ENCODE measurements around the gene CAMTA1. TPM values are rescaled to one million over a fixed set of nuclear protein-coding genes. Genes with fewer than 3 reads are reported as not detected.
"Not testable (repeated sequence)": the region's sequence is repeated elsewhere in the genome, so short reads cannot be mapped to it uniquely, and the experiment has no call there.

CAMTA1 gene
- total and polyA plus RNA-seq, 12 donors: 123 to 265 (median 142) TPM

DNA sequence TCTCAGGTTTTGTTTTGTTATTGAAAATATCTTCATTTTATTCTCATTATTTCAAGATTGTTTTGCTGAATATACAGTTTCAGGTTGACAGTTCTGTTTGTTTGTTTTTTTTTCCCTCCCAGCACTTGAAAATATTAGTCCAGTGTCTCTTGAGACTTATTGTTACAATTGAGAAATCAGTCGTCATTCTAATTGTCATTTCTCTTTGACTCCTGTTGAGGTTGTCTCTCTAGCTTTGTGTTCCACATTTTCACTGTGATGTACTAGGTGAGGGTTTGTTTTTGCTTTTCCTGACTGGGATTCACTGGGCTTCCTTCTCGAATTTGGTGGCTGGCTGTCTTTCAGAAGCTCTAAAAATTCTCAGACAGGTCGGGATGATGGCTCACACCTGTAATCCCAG, 542.6 kb downstream of the CAMTA1 start:
- Histone ChIP-seq H3K9me3 (peaks cover 0 to 12% (median 0%) of the 10 kb centered on the region in 11 donors), H3K27me3 (peaks cover 0 to 5% (median 0%) of the 10 kb centered on the region in 7 donors), H3K4me1 (no peaks in the 10 kb centered on the region), H3K36me3 (no peaks in the 10 kb centered on the region), H3K4me3 (no peak overlapping the region), H3K27ac (no peak overlapping the region)
- TF ChIP-seq, protein P1, sequence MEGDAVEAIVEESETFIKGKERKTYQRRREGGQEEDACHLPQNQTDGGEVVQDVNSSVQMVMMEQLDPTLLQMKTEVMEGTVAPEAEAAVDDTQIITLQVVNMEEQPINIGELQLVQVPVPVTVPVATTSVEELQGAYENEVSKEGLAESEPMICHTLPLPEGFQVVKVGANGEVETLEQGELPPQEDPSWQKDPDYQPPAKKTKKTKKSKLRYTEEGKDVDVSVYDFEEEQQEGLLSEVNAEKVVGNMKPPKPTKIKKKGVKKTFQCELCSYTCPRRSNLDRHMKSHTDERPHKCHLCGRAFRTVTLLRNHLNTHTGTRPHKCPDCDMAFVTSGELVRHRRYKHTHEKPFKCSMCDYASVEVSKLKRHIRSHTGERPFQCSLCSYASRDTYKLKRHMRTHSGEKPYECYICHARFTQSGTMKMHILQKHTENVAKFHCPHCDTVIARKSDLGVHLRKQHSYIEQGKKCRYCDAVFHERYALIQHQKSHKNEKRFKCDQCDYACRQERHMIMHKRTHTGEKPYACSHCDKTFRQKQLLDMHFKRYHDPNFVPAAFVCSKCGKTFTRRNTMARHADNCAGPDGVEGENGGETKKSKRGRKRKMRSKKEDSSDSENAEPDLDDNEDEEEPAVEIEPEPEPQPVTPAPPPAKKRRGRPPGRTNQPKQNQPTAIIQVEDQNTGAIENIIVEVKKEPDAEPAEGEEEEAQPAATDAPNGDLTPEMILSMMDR (IDR thresholded peaks at IDR 0.05): no peak
- 73 to 75% methylated on average over 3 of the region's 3 CpGs for WGBS, 2 donors
- ATAC-seq (no peak), DNase-seq (no peak)
- intact Hi-C loops (cut with DNase I): no loop called here

DNA sequence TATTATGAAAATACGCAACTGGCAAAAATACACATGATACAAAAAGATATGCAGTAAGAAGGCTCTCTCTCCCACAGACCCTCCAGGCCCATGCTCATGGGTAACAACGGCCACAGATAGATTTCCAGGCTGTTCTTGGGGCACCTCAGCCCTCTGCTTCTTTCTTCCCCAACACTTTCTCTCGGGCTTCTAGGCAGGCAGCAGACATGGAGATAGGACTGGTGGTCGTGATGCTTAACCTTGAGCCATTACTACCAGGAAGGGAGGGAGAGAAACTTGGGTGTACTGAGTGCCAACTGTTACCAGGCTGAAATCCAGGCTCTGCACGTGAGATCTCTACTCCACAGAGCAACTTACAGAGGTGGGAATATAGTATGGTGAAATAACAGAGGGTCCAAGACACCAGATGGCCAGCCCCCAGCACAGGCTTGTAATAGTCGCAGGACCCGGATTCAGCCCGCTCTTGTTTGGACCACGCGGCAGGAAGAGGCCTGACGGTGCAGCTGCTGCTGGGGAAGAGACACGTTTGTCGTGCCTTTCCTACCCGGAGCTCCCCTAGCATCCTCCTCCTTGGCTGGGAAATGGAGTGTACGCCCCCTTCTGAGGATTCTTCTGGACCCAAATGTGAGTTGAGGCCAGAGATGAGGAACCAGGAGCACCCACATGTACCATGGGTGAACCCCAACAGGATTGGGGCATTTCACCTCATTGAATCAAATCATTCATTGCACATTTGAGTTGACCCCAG, 544.8 kb downstream of the CAMTA1 start:
- Histone ChIP-seq H3K27me3 (peaks cover 0 to 5% (median 0%) of the 10 kb centered on the region in 7 donors), H3K27ac (no peak overlapping the region), H3K4me1 (peaks cover 0 to 11% (median 7%) of the 10 kb centered on the region in 9 donors), H3K9me3 (peaks cover 0 to 12% (median 0%) of the 10 kb centered on the region in 11 donors), H3K4me3 (no peak overlapping the region), H3K36me3 (no peaks in the 10 kb centered on the region)
- ATAC-seq (no peak), DNase-seq (no peak)
- TF ChIP-seq, protein P1 (IDR thresholded peaks at IDR 0.05): no peak
- WGBS, 2 donors: 90% methylated on average over 15 of the region's 15 CpGs
- intact Hi-C loops (cut with DNase I): no loop called here

DNA sequence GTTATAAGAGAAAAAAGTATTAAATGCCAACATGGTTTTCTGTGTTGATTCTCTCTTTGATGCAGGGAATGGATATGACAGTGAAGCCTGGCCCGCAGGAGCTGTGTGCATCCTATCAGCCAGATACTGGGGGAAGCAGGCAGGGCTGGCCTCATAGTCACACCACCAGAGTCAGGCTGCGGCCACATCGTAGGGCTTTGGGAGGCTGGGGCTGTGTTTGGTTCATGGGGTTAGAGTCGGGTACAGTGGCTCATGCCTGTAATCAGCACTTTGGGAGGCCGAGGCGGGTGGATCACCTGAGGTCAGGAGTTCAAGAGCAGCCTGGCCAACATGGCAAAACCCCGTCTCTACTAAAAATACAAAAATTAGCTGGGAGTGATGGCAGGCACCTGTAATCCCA, 545.5 kb downstream of the CAMTA1 start:
- intact Hi-C loops (cut with DNase I); ATAC-seq; H3K27ac ChIP-seq; H3K36me3 ChIP-seq; DNase-seq; H3K27me3 ChIP-seq; H3K4me3 ChIP-seq: not testable (repeated sequence)
- Histone ChIP-seq H3K4me1 (peaks cover 0 to 11% (median 7%) of the 10 kb centered on the region in 9 donors), H3K9me3 (peaks cover 0 to 12% (median 0%) of the 10 kb centered on the region in 11 donors)
- WGBS, 2 donors: 93 to 95% methylated on average over 7 of the region's 7 CpGs

DNA sequence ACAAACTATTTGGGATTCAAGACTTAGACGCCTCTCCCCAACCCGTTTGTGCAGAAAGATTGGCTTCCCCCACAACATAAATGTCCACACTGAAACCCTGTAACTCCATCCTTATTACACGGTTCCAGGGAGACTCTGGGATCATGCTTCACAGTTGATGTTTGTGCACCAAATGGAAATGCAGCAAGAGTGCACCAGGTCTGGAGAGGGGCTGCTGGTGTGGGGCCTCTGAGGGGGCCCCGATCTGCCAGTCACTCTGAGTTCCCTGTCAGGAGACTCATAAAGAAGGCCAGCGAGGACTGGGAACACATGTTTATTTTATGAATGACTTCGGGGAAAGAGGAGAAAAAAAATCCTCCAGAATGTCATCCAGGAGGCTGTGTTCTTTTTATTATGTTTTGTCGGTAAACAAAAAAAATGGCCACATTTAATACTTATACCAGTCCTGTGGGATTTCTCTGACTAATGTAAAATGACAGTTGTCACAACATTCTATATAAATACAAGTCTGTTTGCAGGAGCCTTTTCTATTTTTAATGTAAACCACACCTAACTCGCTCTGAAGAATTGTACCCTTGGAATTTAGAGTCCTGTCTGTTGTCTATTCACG, 546.8 kb downstream of the CAMTA1 start:
- peaks cover 0 to 11% (median 7%) of the 10 kb centered on the region in 9 donors for H3K4me1 ChIP-seq
- ATAC-seq (no peak), DNase-seq (no peak)
- no peak overlapping the region for H3K4me3 ChIP-seq
- TF ChIP-seq, protein P1 (IDR thresholded peaks at IDR 0.05): no peak
- peaks cover 0 to 12% (median 0%) of the 10 kb centered on the region in 11 donors for H3K9me3 ChIP-seq
- H3K36me3 ChIP-seq: no peaks in the 10 kb centered on the region
- peaks cover 0 to 5% (median 0%) of the 10 kb centered on the region in 7 donors for H3K27me3 ChIP-seq
- intact Hi-C loops (cut with DNase I): no loop called here
- no peak overlapping the region for H3K27ac ChIP-seq
- 78 to 82% methylated on average over 9 of the region's 9 CpGs for WGBS, 2 donors
